Measurements from ENCODE around the gene NEBL. TPM values are rescaled to one million over a fixed set of nuclear protein-coding genes. Genes with fewer than 3 reads are reported as not detected.

Gene NEBL
- total RNA-seq, 1 experiment from 2014 or later = 11.5 TPM

DNA sequence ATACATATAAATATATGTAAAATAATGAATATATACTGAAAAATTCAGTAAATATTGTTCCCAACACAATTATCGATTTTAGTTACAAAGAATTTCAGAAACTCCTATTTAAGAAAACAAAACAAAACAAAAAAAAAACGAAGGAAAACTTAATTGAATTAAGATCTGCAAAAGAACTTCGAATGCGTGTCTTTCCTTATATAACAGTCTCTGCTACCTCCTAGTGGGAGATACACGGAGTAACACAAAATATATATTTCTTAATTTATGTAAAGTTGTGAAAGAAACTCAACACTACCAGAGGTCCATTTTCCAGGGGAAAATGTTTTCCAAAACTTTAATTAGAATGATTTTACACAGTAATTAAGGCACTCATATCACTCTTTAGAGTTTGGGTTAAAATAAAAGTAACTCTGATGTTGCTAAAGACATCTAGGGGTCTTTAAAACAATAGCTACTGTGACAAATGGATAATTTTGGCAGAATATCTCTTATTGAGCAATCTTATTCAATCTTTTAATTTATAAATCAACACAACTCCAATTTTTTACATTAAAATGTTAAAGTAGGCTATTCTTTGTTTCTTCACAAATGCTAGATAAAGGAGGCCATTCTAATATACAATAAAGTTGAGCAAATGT is 41.6 kb downstream of the NEBL start:
- ChIA-PET CTCF (interaction anchor here (0.6 to 1.0 kb wide), 3 partner anchors 1035 to 1669 kb away, joined by 3 read pairs; no protein-coding TSS in a partner anchor), POLR2A (ENCODE audit: low non-redundant PET) (no interaction called here)
- no peak overlapping the region for H3K4me3 ChIP-seq (ENCODE audit: low read depth, low read length, poor library complexity, severe bottlenecking)
- H3K9me3 ChIP-seq (ENCODE audit: low read depth, low read length, poor library complexity, severe bottlenecking) = no peaks in the 10 kb centered on the region
- H3K36me3 ChIP-seq (ENCODE audit: insufficient read depth, low read length, poor library complexity, severe bottlenecking) = no peaks in the 10 kb centered on the region
- H3K4me1 ChIP-seq (ENCODE audit: insufficient read depth, low read length, poor library complexity, severe bottlenecking) = peaks cover 5% of the 10 kb centered on the region
- H3K27ac ChIP-seq (ENCODE audit: low read depth, low read length, poor library complexity, severe bottlenecking) = no peak overlapping the region
- no peaks in the 10 kb centered on the region for H3K27me3 ChIP-seq (replicated peaks; ENCODE audit: insufficient read depth, low read depth, low read length, poor library complexity)
- no peak for TF ChIP-seq EZH2 (IDR thresholded peaks at IDR 0.05; ENCODE audit: borderline replicate concordance, low read depth, low read length, poor library complexity, severe bottlenecking)
- TF ChIP-seq, protein P1, sequence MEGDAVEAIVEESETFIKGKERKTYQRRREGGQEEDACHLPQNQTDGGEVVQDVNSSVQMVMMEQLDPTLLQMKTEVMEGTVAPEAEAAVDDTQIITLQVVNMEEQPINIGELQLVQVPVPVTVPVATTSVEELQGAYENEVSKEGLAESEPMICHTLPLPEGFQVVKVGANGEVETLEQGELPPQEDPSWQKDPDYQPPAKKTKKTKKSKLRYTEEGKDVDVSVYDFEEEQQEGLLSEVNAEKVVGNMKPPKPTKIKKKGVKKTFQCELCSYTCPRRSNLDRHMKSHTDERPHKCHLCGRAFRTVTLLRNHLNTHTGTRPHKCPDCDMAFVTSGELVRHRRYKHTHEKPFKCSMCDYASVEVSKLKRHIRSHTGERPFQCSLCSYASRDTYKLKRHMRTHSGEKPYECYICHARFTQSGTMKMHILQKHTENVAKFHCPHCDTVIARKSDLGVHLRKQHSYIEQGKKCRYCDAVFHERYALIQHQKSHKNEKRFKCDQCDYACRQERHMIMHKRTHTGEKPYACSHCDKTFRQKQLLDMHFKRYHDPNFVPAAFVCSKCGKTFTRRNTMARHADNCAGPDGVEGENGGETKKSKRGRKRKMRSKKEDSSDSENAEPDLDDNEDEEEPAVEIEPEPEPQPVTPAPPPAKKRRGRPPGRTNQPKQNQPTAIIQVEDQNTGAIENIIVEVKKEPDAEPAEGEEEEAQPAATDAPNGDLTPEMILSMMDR (conservative IDR thresholded peaks at IDR 0.05; ENCODE audit: low read depth, low read length) = peak; percentile 67
- no TSS peak for BruUV-seq (replicated peaks)
- intact Hi-C loops (cut with micrococcal nuclease; ENCODE audit: unreplicated experiment) = loop anchor here (10.0 kb wide), 2 partner anchors 1041 to 1441 kb away; partner anchors contain the start of gene PLXDC2
- DNase-seq (ENCODE audit: low spot score) = peak; percentile 68

DNA sequence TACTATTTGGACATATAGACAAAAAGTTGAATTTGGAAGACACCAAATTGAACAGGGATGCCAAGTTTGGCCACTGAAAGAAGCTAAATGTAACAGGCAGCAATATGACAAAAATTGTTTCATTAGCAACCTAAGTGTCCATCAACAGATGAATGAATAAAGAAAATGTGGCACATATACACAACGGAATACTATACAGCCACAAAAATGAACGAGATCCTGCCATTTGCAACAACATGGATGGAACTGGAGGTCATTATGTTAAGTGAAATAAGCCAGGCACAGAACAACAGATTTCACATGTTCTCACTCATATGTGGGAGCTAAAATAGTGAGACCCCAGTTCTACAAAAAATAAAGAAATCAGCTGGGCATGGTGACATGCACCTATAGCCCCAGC is 43.8 kb downstream of the NEBL start:
- no peak overlapping the region for H3K4me3 ChIP-seq (ENCODE audit: low read depth, low read length, poor library complexity, severe bottlenecking)
- TF ChIP-seq EZH2 (IDR thresholded peaks at IDR 0.05; ENCODE audit: borderline replicate concordance, low read depth, low read length, poor library complexity, severe bottlenecking) = no peak
- TF ChIP-seq, protein P1 (conservative IDR thresholded peaks at IDR 0.05; ENCODE audit: low read depth, low read length) = no peak
- H3K27ac ChIP-seq (ENCODE audit: low read depth, low read length, poor library complexity, severe bottlenecking) = no peak overlapping the region
- intact Hi-C loops (cut with micrococcal nuclease; ENCODE audit: unreplicated experiment) = loop anchor here (10.0 kb wide), 2 partner anchors 1038 to 1438 kb away; partner anchors contain the start of gene PLXDC2
- no peaks in the 10 kb centered on the region for H3K36me3 ChIP-seq (ENCODE audit: insufficient read depth, low read length, poor library complexity, severe bottlenecking)
- H3K4me1 ChIP-seq (ENCODE audit: insufficient read depth, low read length, poor library complexity, severe bottlenecking) = peaks cover 5% of the 10 kb centered on the region
- CTCF ChIA-PET = interaction anchor here (0.6 kb wide), 1 partner anchor 696 kb away, joined by 5 read pairs; no protein-coding TSS in a partner anchor
- H3K9me3 ChIP-seq (ENCODE audit: low read depth, low read length, poor library complexity, severe bottlenecking) = no peaks in the 10 kb centered on the region
- BruUV-seq (replicated peaks) = no TSS peak
- H3K27me3 ChIP-seq (replicated peaks; ENCODE audit: insufficient read depth, low read depth, low read length, poor library complexity) = no peaks in the 10 kb centered on the region
- POLR2A ChIA-PET (ENCODE audit: low non-redundant PET) = no interaction called here
- DNase-seq (ENCODE audit: low spot score) = no peak

DNA sequence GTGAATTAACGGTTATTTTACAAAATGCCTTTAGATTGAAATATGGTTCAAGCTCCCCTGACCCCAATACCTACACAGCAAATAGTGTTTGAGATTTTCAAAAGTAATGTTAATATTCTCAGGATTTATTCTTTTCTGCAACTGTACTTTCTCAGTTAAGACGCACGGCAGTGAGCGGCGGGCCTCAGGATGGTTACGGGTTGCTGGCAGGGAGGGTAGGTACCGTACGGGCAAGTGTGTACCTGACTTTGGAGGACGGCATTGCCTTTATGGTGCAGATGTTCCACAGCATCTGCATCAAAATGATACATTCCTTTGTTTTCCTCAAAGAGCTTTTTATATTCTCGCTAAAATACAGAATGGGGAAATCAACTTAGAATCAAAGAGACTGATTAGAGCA is 44.8 kb downstream of the NEBL start:
- no peak overlapping the region for H3K27ac ChIP-seq (ENCODE audit: low read depth, low read length, poor library complexity, severe bottlenecking)
- TF ChIP-seq, protein P1 (conservative IDR thresholded peaks at IDR 0.05; ENCODE audit: low read depth, low read length) = no peak
- TF ChIP-seq EZH2 (IDR thresholded peaks at IDR 0.05; ENCODE audit: borderline replicate concordance, low read depth, low read length, poor library complexity, severe bottlenecking) = no peak
- H3K4me3 ChIP-seq (ENCODE audit: low read depth, low read length, poor library complexity, severe bottlenecking) = no peak overlapping the region
- ChIA-PET POLR2A (ENCODE audit: low non-redundant PET) (no interaction called here), CTCF (no interaction called here)
- no peaks in the 10 kb centered on the region for H3K36me3 ChIP-seq (ENCODE audit: insufficient read depth, low read length, poor library complexity, severe bottlenecking)
- H3K27me3 ChIP-seq (replicated peaks; ENCODE audit: insufficient read depth, low read depth, low read length, poor library complexity) = no peaks in the 10 kb centered on the region
- no TSS peak for BruUV-seq (replicated peaks)
- peaks cover 5% of the 10 kb centered on the region for H3K4me1 ChIP-seq (ENCODE audit: insufficient read depth, low read length, poor library complexity, severe bottlenecking)
- intact Hi-C loops (cut with micrococcal nuclease; ENCODE audit: unreplicated experiment) = loop anchor here (10.0 kb wide), 2 partner anchors 1038 to 1438 kb away; partner anchors contain the start of gene PLXDC2
- H3K9me3 ChIP-seq (ENCODE audit: low read depth, low read length, poor library complexity, severe bottlenecking) = no peaks in the 10 kb centered on the region
- DNase-seq (ENCODE audit: low spot score) = no peak

Measured in A673 (cell line).